Caco-2 (cell line): Measurements from ENCODE around the gene PCDH15. TPM values are rescaled to one million over a fixed set of nuclear protein-coding genes. Genes with fewer than 3 reads are reported as not detected.

Experiments used
- BruUV-seq: library from RNA; stranded (reverse); fragments of 400-500 nt; replicated peaks from 2 replicates; lab custom pipeline; 2021; lab: Mats Ljungman, UMichigan
- CTCF ChIA-PET: fragments of 300-600 bp; sonication (Branson Sonifier 250); formaldehyde crosslinking; loops from one replicate; lab custom pipeline; 2022; ENCODE audit warnings: antibody characterized with exemption; lab: Charles Lee
- POLR2A ChIA-PET: fragments of 300-600 bp; sonication (Branson Sonifier 250); formaldehyde crosslinking; loops from one replicate; lab custom pipeline; 2022; ENCODE audit warnings: antibody characterized with exemption; lab: Charles Lee
- DNase-seq, 2 experiments: peaks; one replicate each; pipeline versions ENCODE4 v3.0.0 to v3.0.0-alpha.2; 2020 to 2022
- H3K27me3 ChIP-seq: replicated peaks from 2 replicates; pipeline ENCODE4 v1.6.0; 2011; ENCODE audit warnings: low read length; ENCODE audit not compliant: control insufficient read depth, insufficient read depth
- H3K36me3 ChIP-seq: 2 replicates; pipeline ENCODE4 v1.5.1; 2011; ENCODE audit warnings: low read length; ENCODE audit not compliant: control insufficient read depth, insufficient read depth
- H3K4me1 ChIP-seq: fragments of 250-450 bp; sonication (Bioruptor Pico); 2 replicates; pipeline ENCODE4 v1.5.1; 2020; ENCODE audit warnings: mild to moderate bottlenecking
- H3K4me3 ChIP-seq: 2 replicates; pipeline ENCODE4 v1.5.1; 2011; ENCODE audit warnings: low read depth, mild to moderate bottlenecking, control low read depth, low read length
- H3K9me3 ChIP-seq: fragments of 250-450 bp; sonication (Bioruptor Pico); 2 replicates; pipeline ENCODE4 v1.5.1; 2020; ENCODE audit warnings: mild to moderate bottlenecking, moderate library complexity
- H3K27ac Mint-ChIP-seq: one replicate; pipeline ENCODE4 v1.8.0; 2022; ENCODE audit warnings: mixed read lengths; ENCODE audit not compliant: unreplicated experiment
- H3K27me3 Mint-ChIP-seq: one replicate; pipeline ENCODE4 v1.8.0; 2022; ENCODE audit warnings: mixed read lengths; ENCODE audit not compliant: insufficient read depth, unreplicated experiment
- H3K36me3 Mint-ChIP-seq: one replicate; pipeline ENCODE4 v1.8.0; 2022; ENCODE audit warnings: mild to moderate bottlenecking, mixed read lengths; ENCODE audit not compliant: insufficient read depth, unreplicated experiment
- H3K4me1 Mint-ChIP-seq: one replicate; pipeline ENCODE4 v1.8.0; 2022; ENCODE audit warnings: low read depth, mixed read lengths; ENCODE audit not compliant: unreplicated experiment
- H3K4me3 Mint-ChIP-seq: one replicate; pipeline ENCODE4 v1.8.0; 2022; ENCODE audit warnings: mild to moderate bottlenecking, moderate library complexity, mixed read lengths; ENCODE audit not compliant: unreplicated experiment
- H3K9me3 Mint-ChIP-seq: one replicate; pipeline ENCODE4 v1.8.0; 2022; ENCODE audit warnings: mixed read lengths; ENCODE audit not compliant: unreplicated experiment
- CTCF ChIP-seq, 2 experiments: fragments of 200-600 bp in 1 of 2; IDR thresholded peaks; 1 replicate in 1 of 2; 2 replicates in 1 of 2; pipeline versions ENCODE4 v1.5.1 to v1.8.0; 2011 to 2022; ENCODE audit warnings: antibody characterized with exemption in 1 of 2, control low read depth in 1 of 2, inconsistent platforms in 1 of 2, low read depth in 1 of 2, low read length in 1 of 2, mild to moderate bottlenecking in 1 of 2, moderate library complexity in 1 of 2; ENCODE audit not compliant: insufficient read depth in 1 of 2, severe bottlenecking in 1 of 2, unreplicated experiment in 1 of 2
- intact Hi-C: fragments of 100-400 bp; cut with micrococcal nuclease; formaldehyde crosslinking; loops from one replicate; pipeline ENCODE4 v1.10.0; 2022; ENCODE audit not compliant: unreplicated experiment
- total RNA-seq: library from RNA; stranded (reverse); gene quantifications from 2 replicates; pipeline ENCODE4 v1.2.3, GENCODE V29; 2022

PCDH15 gene
- total RNA-seq, 1 experiment from 2014 or later = 0.02 TPM

- H3K4me3 Mint-ChIP-seq = no peak overlapping the region
- no peaks in the 10 kb centered on the region for H3K9me3 ChIP-seq
- H3K9me3 Mint-ChIP-seq = no peaks in the 10 kb centered on the region
- POLR2A ChIA-PET = no interaction called here
- H3K4me3 ChIP-seq = no peak overlapping the region
- no peaks in the 10 kb centered on the region for H3K36me3 Mint-ChIP-seq
- no peaks in the 10 kb centered on the region for H3K27me3 ChIP-seq
- TF ChIP-seq CTCF (IDR thresholded peaks at IDR 0.05; ENCODE audit: insufficient read depth in 1 of 2, low read depth in 1 of 2, low read length in 1 of 2, severe bottlenecking in 1 of 2, unreplicated experiment in 1 of 2) = no peak
- H3K4me1 ChIP-seq = no peaks in the 10 kb centered on the region
- H3K27ac Mint-ChIP-seq = no peak overlapping the region
- no peaks in the 10 kb centered on the region for H3K27me3 Mint-ChIP-seq
- CTCF ChIA-PET = no interaction called here
- H3K36me3 ChIP-seq = no peaks in the 10 kb centered on the region
- intact Hi-C loops = no loop called here
- H3K4me1 Mint-ChIP-seq = no peaks in the 10 kb centered on the region
- no peak for DNase-seq
- BruUV-seq = no TSS peak
Observed at GRCh38 chr10:54728511-54728910, 72.5 kb downstream of the PCDH15 start.

- no peak for TF ChIP-seq CTCF (IDR thresholded peaks at IDR 0.05; ENCODE audit: insufficient read depth in 1 of 2, low read depth in 1 of 2, low read length in 1 of 2, severe bottlenecking in 1 of 2, unreplicated experiment in 1 of 2)
- H3K4me3 ChIP-seq = no peak overlapping the region
- BruUV-seq = no TSS peak
- H3K36me3 ChIP-seq = no peaks in the 10 kb centered on the region
- H3K27ac Mint-ChIP-seq = no peak overlapping the region
- no peak overlapping the region for H3K4me3 Mint-ChIP-seq
- no peaks in the 10 kb centered on the region for H3K27me3 ChIP-seq
- POLR2A ChIA-PET = no interaction called here
- no peaks in the 10 kb centered on the region for H3K36me3 Mint-ChIP-seq
- no peaks in the 10 kb centered on the region for H3K27me3 Mint-ChIP-seq
- intact Hi-C loops = no loop called here
- CTCF ChIA-PET = no interaction called here
- peaks cover 7% of the 10 kb centered on the region; the same call in 1 of the 2 replicates for H3K9me3 ChIP-seq
- H3K4me1 Mint-ChIP-seq = no peaks in the 10 kb centered on the region
- no peaks in the 10 kb centered on the region for H3K4me1 ChIP-seq
- H3K9me3 Mint-ChIP-seq = peaks cover 16% of the 10 kb centered on the region
- DNase-seq = no peak
Observed at GRCh38 chr10:54722075-54722474, 79.0 kb downstream of the PCDH15 start.

- no peaks in the 10 kb centered on the region for H3K9me3 ChIP-seq
- Mint-ChIP-seq H3K36me3 (no peaks in the 10 kb centered on the region), H3K4me3 (no peak overlapping the region), H3K27ac (no peak overlapping the region), H3K4me1 (no peaks in the 10 kb centered on the region), H3K27me3 (no peaks in the 10 kb centered on the region), H3K9me3 (peaks cover 4% of the 10 kb centered on the region)
- no peaks in the 10 kb centered on the region for H3K4me1 ChIP-seq
- peak in 1 of 2 experiments; percentile 22 for DNase-seq
- H3K27me3 ChIP-seq = no peaks in the 10 kb centered on the region
- no peaks in the 10 kb centered on the region for H3K36me3 ChIP-seq
- intact Hi-C loops = loop anchor here (1.0 kb wide), 1 partner anchor 29 kb away; no protein-coding TSS in a partner anchor
- no peak overlapping the region for H3K4me3 ChIP-seq
- TF ChIP-seq CTCF (IDR thresholded peaks at IDR 0.05; ENCODE audit: insufficient read depth in 1 of 2, low read depth in 1 of 2, low read length in 1 of 2, severe bottlenecking in 1 of 2, unreplicated experiment in 1 of 2) = no peak
- no TSS peak for BruUV-seq
- CTCF ChIA-PET = no interaction called here
- POLR2A ChIA-PET = no interaction called here
Observed at GRCh38 chr10:54710918-54711317, 90.1 kb downstream of the PCDH15 start.
